Posterior vena cava (tissue), 2 donors: Measurements from ENCODE around the gene TPD52L2. TPM values are rescaled to one million over a fixed set of nuclear protein-coding genes. Genes with fewer than 3 reads are reported as not detected.
"Not testable (repeated sequence)": the region's sequence is repeated elsewhere in the genome, so short reads cannot be mapped to it uniquely, and the experiment has no call there.

ENCODE experiments used
- DNase-seq: peaks from one replicate; pipeline ENCODE4 v3.0.0-alpha.2; 2020; ENCODE audit warnings: low spot score
- intact Hi-C, 2 donors: fragments of 100-400 bp; cut with DNase I; formaldehyde crosslinking; loops; one replicate each; pipeline versions ENCODE4 v1.14.1 to v1.14.2; 2022 to 2023
- total RNA-seq, 2 donors: library from RNA; stranded (reverse); fragmentation: NEBNext Ultra II Directional; extraction: Animal tissue kit (Norgen Biotek cat#: 25700); gene quantifications; one replicate each; pipeline ENCODE4 v1.2.1, GENCODE V29; 2021
- donor health status: DM: yes; HTN: yes; CAD: no.
- donor health status: DM: yes; HTN: yes; CAD: no.

Gene TPD52L2
- total RNA-seq, 2 donors from 2014 or later = 113 to 132 TPM

GRCh38 chr20:63853733-63854068, 11.4 kb upstream of the TPD52L2 start:
- DNase-seq, intact Hi-C loops: not testable (repeated sequence)

GRCh38 chr20:63854069-63854765, 10.9 kb upstream of the TPD52L2 start:
- DNase-seq = peak; percentile 78
- intact Hi-C loops = no loop called here

GRCh38 chr20:63854766-63855362, 10.2 kb upstream of the TPD52L2 start:
- intact Hi-C loops = no loop called here
- peak; percentile 76 for DNase-seq

- DNase-seq = peak; percentile 79
- intact Hi-C loops = no loop called here
Observed at GRCh38 chr20:63855363-63856097, 9.5 kb upstream of the TPD52L2 start.

- DNase-seq = peak; percentile 75
- intact Hi-C loops = no loop called here
Observed at GRCh38 chr20:63856098-63856511, 9.0 kb upstream of the TPD52L2 start.

GRCh38 chr20:63857764-63858392, 7.2 kb upstream of the TPD52L2 start:
- DNase-seq = no peak
- intact Hi-C loops = no loop called here

GRCh38 chr20:63858393-63859165, 6.5 kb upstream of the TPD52L2 start:
- intact Hi-C loops = no loop called here
- DNase-seq = no peak

- intact Hi-C loops = no loop called here
- no peak for DNase-seq
Observed at GRCh38 chr20:63859166-63859699, 5.8 kb upstream of the TPD52L2 start.

GRCh38 chr20:63860325-63861051, 4.6 kb upstream of the TPD52L2 start:
- intact Hi-C loops = loop anchor here in 1 of 2 donors (5.0 kb wide), 2 partner anchors 33 to 73 kb away; no protein-coding TSS in a partner anchor
- no peak for DNase-seq

GRCh38 chr20:63861365-63861934, 3.6 kb upstream of the TPD52L2 start, which contains the start of gene ABHD16B:
ABHD16B (plus strand) TSS chr20:63861498; CDS start chr20:63861541, 43 bp downstream.
- intact Hi-C loops = loop anchor here in 1 of 2 donors (5.0 kb wide), 2 partner anchors 34 to 74 kb away; no protein-coding TSS in a partner anchor
- DNase-seq = no peak

- intact Hi-C loops = loop anchor here in 1 of 2 donors (5.0 kb wide), 2 partner anchors 35 to 75 kb away; no protein-coding TSS in a partner anchor
- no peak for DNase-seq
Observed at GRCh38 chr20:63861981-63862901, 2.8 kb upstream of the TPD52L2 start.

GRCh38 chr20:63863021-63863797, 1.9 kb upstream of the TPD52L2 start:
- DNase-seq = no peak
- intact Hi-C loops = loop anchor here in 1 of 2 donors (5.0 kb wide), 2 partner anchors 36 to 76 kb away; no protein-coding TSS in a partner anchor

GRCh38 chr20:63863798-63864544, 1.1 kb upstream of the TPD52L2 start:
- intact Hi-C loops = loop anchor here in 1 of 2 donors (5.0 kb wide), 2 partner anchors 37 to 77 kb away; no protein-coding TSS in a partner anchor
- peak; percentile 96 for DNase-seq

GRCh38 chr20:63864545-63864977, 509 bp upstream of the TPD52L2 start:
- no peak for DNase-seq
- intact Hi-C loops = loop anchor here in 1 of 2 donors (5.0 kb wide), 2 partner anchors 37 to 77 kb away; no protein-coding TSS in a partner anchor

- intact Hi-C loops, DNase-seq: not testable (repeated sequence)
Observed at GRCh38 chr20:63867042-63867441, 2.0 kb downstream of the TPD52L2 start.
